SU-DHL-6 (cell line): Measurements from ENCODE around the gene NXPH4.

Experiments
- CTCF ChIP-seq: fragments of 200-600 bp; sonication (generic); IDR thresholded peaks from one replicate; pipeline ENCODE4 v1.5.1; 2017; ENCODE audit warnings: antibody characterized with exemption, mild to moderate bottlenecking, low read length, moderate library complexity; ENCODE audit not compliant: insufficient read depth, poor library complexity, severe bottlenecking
- EZH2phosphoT487 ChIP-seq: fragments of 200-600 bp; sonication (generic), shearing (Covaris generic); conservative IDR thresholded peaks from 2 replicates; pipeline ENCODE4 v1.6.1; 2018; ENCODE audit warnings: mild to moderate bottlenecking, antibody characterized with exemption, low read length, moderate library complexity, mixed read lengths

GRCh38 chr12:57195611-57196371, 20.8 kb upstream of the NXPH4 start:
- TF ChIP-seq CTCF (peak; percentile 20), EZH2phosphoT487 (no peak)
